CD14-positive monocyte (primary cell): ENCODE data around the gene OR12D1. TPM values are rescaled to one million over a fixed set of nuclear protein-coding genes. Genes with fewer than 3 reads are reported as not detected.

Experiments
- DNase-seq, 3 donors: peaks; one replicate each; pipeline ENCODE4 v3.0.0-alpha.2; 2011 to 2022
- H2AFZ ChIP-seq: 2 replicates; pipeline ENCODE4 v1.6.0; 2012; ENCODE audit warnings: mild to moderate bottlenecking, low read depth, low read length, inconsistent platforms; ENCODE audit not compliant: insufficient read depth, poor library complexity, severe bottlenecking
- H3K27ac ChIP-seq, 2 donors: 1 replicate in 1 of 2; 2 replicates in 1 of 2; pipeline ENCODE4 v1.5.1; 2012 to 2013; ENCODE audit warnings: low read length in 2 of 2, control low read depth in 1 of 2, inconsistent platforms in 1 of 2, low read depth in 1 of 2, mild to moderate bottlenecking in 1 of 2
- H3K27me3 ChIP-seq, 2 donors: one replicate each; pipeline versions ENCODE4 v1.6.0 to v1.6.1; 2011 to 2013; ENCODE audit warnings: low read length in 2 of 2; ENCODE audit not compliant: control insufficient read depth in 2 of 2, insufficient read depth in 2 of 2
- H3K36me3 ChIP-seq, 2 donors: replicated peaks in 1 of 2; 1 replicate in 1 of 2; 2 replicates in 1 of 2; pipeline versions ENCODE4 v1.5.1 to v1.6.1; 2012 to 2013; ENCODE audit warnings: low read length in 2 of 2, control low read depth in 1 of 2, inconsistent platforms in 1 of 2, mild to moderate bottlenecking in 1 of 2; ENCODE audit not compliant: insufficient read depth in 2 of 2, control insufficient read depth in 1 of 2
- H3K4me1 ChIP-seq, 2 donors: 1 replicate in 1 of 2; 2 replicates in 1 of 2; pipeline versions ENCODE4 v1.5.1 to v1.6.1; 2012 to 2013; ENCODE audit warnings: low read length in 2 of 2, control low read depth in 1 of 2, inconsistent platforms in 1 of 2, mild to moderate bottlenecking in 1 of 2, moderate library complexity in 1 of 2; ENCODE audit not compliant: insufficient read depth in 2 of 2, control insufficient read depth in 1 of 2
- H3K4me2 ChIP-seq: replicated peaks from 2 replicates; pipeline ENCODE3; 2012; ENCODE audit warnings: low read length, moderate library complexity, mild to moderate bottlenecking; ENCODE audit not compliant: poor library complexity, severe bottlenecking; ENCODE audit errors: extremely low read depth
- H3K4me3 ChIP-seq, 3 experiments: fragments of 200-600 bp in 1 of 3; sonication (generic) in 1 of 3; replicated peaks in 1 of 3; 1 replicate in 2 of 3; 2 replicates in 1 of 3; pipeline ENCODE4 v1.5.1; 2011 to 2013; ENCODE audit warnings: low read length in 3 of 3, mild to moderate bottlenecking in 3 of 3, control low read depth in 2 of 3, low read depth in 2 of 3, inconsistent platforms in 1 of 3, moderate library complexity in 1 of 3
- H3K79me2 ChIP-seq: 2 replicates; pipeline ENCODE4 v1.6.0; 2012; ENCODE audit warnings: mild to moderate bottlenecking, control low read depth, inconsistent platforms, low read length, moderate library complexity; ENCODE audit not compliant: insufficient read depth
- H3K9ac ChIP-seq: 2 replicates; pipeline ENCODE4 v1.6.0; 2017; ENCODE audit warnings: low read length, mild to moderate bottlenecking; ENCODE audit not compliant: insufficient read depth, poor library complexity, severe bottlenecking
- H3K9me3 ChIP-seq, 2 donors: replicated peaks in 1 of 2; 1 replicate in 1 of 2; 2 replicates in 1 of 2; pipeline versions ENCODE4 v1.5.1 to v1.6.1; 2012 to 2013; ENCODE audit warnings: low read length in 2 of 2, control low read depth in 1 of 2; ENCODE audit not compliant: control insufficient read depth in 1 of 2, insufficient read depth in 1 of 2
- H4K20me1 ChIP-seq: 2 replicates; pipeline ENCODE4 v1.6.0; 2012; ENCODE audit warnings: mild to moderate bottlenecking, low read length, control low read depth, moderate library complexity; ENCODE audit not compliant: insufficient read depth
- H3K27ac Mint-ChIP-seq, 7 donors: one replicate each; pipeline ENCODE4 v1.8.0; 2020; ENCODE audit warnings: mild to moderate bottlenecking in 7 of 7, mixed read lengths in 7 of 7, moderate library complexity in 6 of 7, inconsistent platforms in 2 of 7
- H3K27me3 Mint-ChIP-seq, 3 donors: one replicate each; pipeline ENCODE4 v1.8.0; 2021 to 2022; ENCODE audit warnings: low read depth in 3 of 3, mild to moderate bottlenecking in 3 of 3, mixed read lengths in 3 of 3, moderate library complexity in 3 of 3, inconsistent platforms in 1 of 3
- H3K36me3 Mint-ChIP-seq, 2 donors: one replicate each; pipeline ENCODE4 v1.8.0; 2020; ENCODE audit warnings: mixed read lengths in 2 of 2, inconsistent platforms in 1 of 2, mild to moderate bottlenecking in 1 of 2
- H3K4me1 Mint-ChIP-seq: one replicate; pipeline ENCODE4 v1.8.0; 2020; ENCODE audit warnings: mild to moderate bottlenecking, mixed read lengths
- H3K4me3 Mint-ChIP-seq, 2 donors: one replicate each; pipeline ENCODE4 v1.8.0; 2020; ENCODE audit warnings: mild to moderate bottlenecking in 2 of 2, mixed read lengths in 2 of 2, moderate library complexity in 1 of 2
- H3K9me3 Mint-ChIP-seq, 7 donors: one replicate each; pipeline ENCODE4 v1.8.0; 2020 to 2022; ENCODE audit warnings: mixed read lengths in 7 of 7, mild to moderate bottlenecking in 6 of 7, moderate library complexity in 6 of 7, inconsistent platforms in 2 of 7
- CTCF ChIP-seq: fragments of 200-600 bp; IDR thresholded peaks from one replicate; pipeline ENCODE4 v1.8.0; 2022; ENCODE audit warnings: antibody characterized with exemption, mild to moderate bottlenecking
- WGBS: methylation state at CpG from one replicate; pipeline ENCODE4 v1.1.5; 2013; ENCODE audit warnings: missing lambda C conversion rate; ENCODE audit not compliant: insufficient coverage; 5-methylcytosine and 5-hydroxymethylcytosine counted together
- intact Hi-C, 2 donors: fragments of 100-400 bp; cut with micrococcal nuclease; formaldehyde crosslinking; loops; one replicate each; pipeline versions ENCODE4 v1.15.0 to v1.15.1; 2023
- polyA plus RNA-seq, 3 donors: library from polyadenylated mRNA; depleted of rRNA in 1 of 3; unstranded in 2 of 3; stranded (reverse) in 1 of 3; fragments of 300-500 nt in 2 of 3; fragments of >200 nt in 1 of 3; fragmentation: Illumina TruSeq in 2 of 3; gene quantifications; 1 replicate in 2 of 3; 2 replicates in 1 of 3; pipeline ENCODE4 v1.2.3, GENCODE V29; 2012 to 2021

OR12D1 gene
- polyA plus RNA-seq, 3 donors: not detected

GRCh38 chr6:29465801-29466200, 51.1 kb downstream of the OR12D1 start:
- Histone ChIP-seq H3K79me2 (no peaks in the 10 kb centered on the region), H3K27ac (no peak overlapping the region), H3K36me3 (no peaks in the 10 kb centered on the region), H4K20me1 (no peaks in the 10 kb centered on the region), H3K4me2 (no peak overlapping the region), H3K4me1 (no peaks in the 10 kb centered on the region), H2AFZ (no peak overlapping the region), H3K9ac (no peak overlapping the region), H3K4me3 (no peak overlapping the region), H3K27me3 (no peaks in the 10 kb centered on the region), H3K9me3 (no peaks in the 10 kb centered on the region)
- intact Hi-C loops: no loop called here
- Mint-ChIP-seq H3K9me3 (peaks cover 0 to 2% (median 0%) of the 10 kb centered on the region in 7 donors), H3K27me3 (peaks cover 0 to 2% (median 0%) of the 10 kb centered on the region in 3 donors), H3K4me3 (no peak overlapping the region), H3K4me1 (no peaks in the 10 kb centered on the region), H3K36me3 (no peaks in the 10 kb centered on the region), H3K27ac (no peak overlapping the region)
- 83% methylated on average over 1 of the region's 2 CpGs for WGBS
- DNase-seq: no peak
- no peak for TF ChIP-seq CTCF

GRCh38 chr6:29466241-29466640, 51.5 kb downstream of the OR12D1 start:
- no peaks in the 10 kb centered on the region for H3K4me1 ChIP-seq
- DNase-seq: no peak
- no peak overlapping the region for H3K27ac ChIP-seq
- no peaks in the 10 kb centered on the region for H4K20me1 ChIP-seq
- Mint-ChIP-seq H3K27ac (no peak overlapping the region), H3K36me3 (no peaks in the 10 kb centered on the region), H3K4me3 (no peak overlapping the region), H3K9me3 (peaks cover 0 to 2% (median 0%) of the 10 kb centered on the region in 7 donors), H3K4me1 (no peaks in the 10 kb centered on the region), H3K27me3 (peaks cover 0 to 2% (median 1%) of the 10 kb centered on the region in 3 donors)
- 90% methylated on average over 2 of the region's 6 CpGs for WGBS
- intact Hi-C loops: no loop called here
- no peaks in the 10 kb centered on the region for H3K9me3 ChIP-seq
- no peaks in the 10 kb centered on the region for H3K27me3 ChIP-seq
- H3K4me3 ChIP-seq: no peak overlapping the region
- H3K36me3 ChIP-seq: no peaks in the 10 kb centered on the region
- H2AFZ ChIP-seq: no peak overlapping the region
- H3K79me2 ChIP-seq: no peaks in the 10 kb centered on the region
- no peak for TF ChIP-seq CTCF
- no peak overlapping the region for H3K4me2 ChIP-seq
- no peak overlapping the region for H3K9ac ChIP-seq

Other genes starting within 250 kb of the OR12D1 start
- gene OR2J2, start 244.0 kb upstream of the OR12D1 start, polyA plus RNA-seq: not detected
- gene OR14J1, start 113.2 kb upstream of the OR12D1 start, polyA plus RNA-seq: not detected
- gene OR5V1, start 46.1 kb upstream of the OR12D1 start, polyA plus RNA-seq: not detected
- gene OR12D3, start 39.6 kb upstream of the OR12D1 start, polyA plus RNA-seq: not detected
- not detected for gene OR12D2, start 19.3 kb upstream of the OR12D1 start, polyA plus RNA-seq
- not detected for gene OR10C1, start 24.4 kb downstream of the OR12D1 start, polyA plus RNA-seq
- gene OR11A1, start 42.1 kb downstream of the OR12D1 start, polyA plus RNA-seq: not detected
- not detected for gene OR2H1, start 42.2 kb downstream of the OR12D1 start, polyA plus RNA-seq
- gene MAS1L, start 73.0 kb downstream of the OR12D1 start, polyA plus RNA-seq: not detected
- under 1 TPM in 1 of 3 donors, not detected in 2; 0.15 TPM for gene UBD, start 144.8 kb downstream of the OR12D1 start, polyA plus RNA-seq
- gene OR2H2, start 170.2 kb downstream of the OR12D1 start, polyA plus RNA-seq: not detected
- gene GABBR1, start 218.3 kb downstream of the OR12D1 start, polyA plus RNA-seq: 100 to 1,000 TPM in 1 of 3 donors, 1 to 10 TPM in 1, under 1 TPM in 1; 0.91 to 228 (median 1.8) TPM
- not detected for gene MOG, start 242.2 kb downstream of the OR12D1 start, polyA plus RNA-seq